Epithelial cell of esophagus (primary cell): Measurements from ENCODE around the gene TPO.

Source experiments
- DNase-seq: peaks from one replicate; pipeline ENCODE4 v3.0.0; 2010; ENCODE audit warnings: low read depth
- H3K4me3 ChIP-seq: 2 replicates; pipeline ENCODE4 v1.5.1; 2011; ENCODE audit warnings: mild to moderate bottlenecking, low read length, control low read depth
- CTCF ChIP-seq: IDR thresholded peaks from 2 replicates; pipeline ENCODE4 v1.5.1; 2011; ENCODE audit warnings: low read depth, mild to moderate bottlenecking, low read length, control low read depth, inconsistent platforms; ENCODE audit not compliant: insufficient read depth; ENCODE audit errors: missing control alignments

Gene TPO

GRCh38 chr2:1481406-1482252 lies 68.4 kb downstream of the TPO start:
- H3K4me3 ChIP-seq, result no peak overlapping the region
- no peak for DNase-seq
- no peak for TF ChIP-seq CTCF

GRCh38 chr2:1482253-1482675 lies 69.0 kb downstream of the TPO start:
- no peak for TF ChIP-seq CTCF
- no peak overlapping the region for H3K4me3 ChIP-seq
- DNase-seq, result no peak

- TF ChIP-seq CTCF, result no peak
- DNase-seq, result no peak
- H3K4me3 ChIP-seq, result no peak overlapping the region
Observed at GRCh38 chr2:1482981-1483380, 69.7 kb downstream of the TPO start.

GRCh38 chr2:1483551-1483950 lies 70.3 kb downstream of the TPO start:
- H3K4me3 ChIP-seq, result no peak overlapping the region
- DNase-seq, result no peak
- no peak for TF ChIP-seq CTCF

- no peak overlapping the region for H3K4me3 ChIP-seq
- DNase-seq, result no peak
- no peak for TF ChIP-seq CTCF
Observed at GRCh38 chr2:1484131-1484884, 71.0 kb downstream of the TPO start.

GRCh38 chr2:1486670-1487069 lies 73.4 kb downstream of the TPO start:
- no peak for DNase-seq
- TF ChIP-seq CTCF, result no peak
- H3K4me3 ChIP-seq, result no peak overlapping the region
